H1 (cell line): ENCODE results near the gene AQP12A. TPM values are rescaled to one million over a fixed set of nuclear protein-coding genes. Genes with fewer than 3 reads are reported as not detected.

Experiments used
- ATF3 ChIP-seq: IDR thresholded peaks from 2 replicates; pipeline ENCODE4 v1.6.1; 2011; ENCODE audit warnings: low read depth, mild to moderate bottlenecking, low read length; ENCODE audit not compliant: insufficient read depth
- polyA plus RNA-seq, 7 experiments: library from polyadenylated mRNA; depleted of rRNA in 3 of 7; stranded (reverse) in 5 of 7; unstranded in 2 of 7; fragments of >200 nt in 5 of 7; fragments of 200-250 nt in 2 of 7; gene quantifications; 1 replicate in 5 of 7; 2 replicates in 1 of 7; 4 replicates in 1 of 7; pipeline versions ENCODE4 v1.2.1 to v1.2.3, GENCODE V29; 2011 to 2013; ENCODE audit warnings: missing spikeins in 2 of 7, mixed read lengths in 2 of 7
- small RNA-seq: library from polyadenylated mRNA; stranded (forward); fragments of <200 nt; extraction: miRNeasy Mini kit (QIAGEN cat#:217004); gene quantifications from one replicate; pipeline ENCODE3, GENCODE V24; 2013; ENCODE audit not compliant: insufficient read depth
- total RNA-seq: library from RNA; stranded (reverse); fragmentation: NEBNext Ultra II Directional; extraction: Animal tissue kit (Norgen Biotek cat#: 25700); gene quantifications from 2 replicates; pipeline ENCODE4 v1.2.1, GENCODE V29; 2021

Gene AQP12A
- total and polyA plus RNA-seq, 2 of the 8 experiments (the other 6 are each of a cell fraction or from before 2014, with no cell fraction given) = not detected

- TF ChIP-seq ATF3 = no peak
Measured at GRCh38 chr2:240747256-240747655, 55.6 kb downstream of the AQP12A start (continued).

Small RNA genes within 50 kb of the gene (small RNA-seq; reads per million reads assigned to genes)
- not detected for gene AC011298.3

Other genes starting within 250 kb of the AQP12A start
- 4.5 and 5.4 TPM in 2 replicates for gene ANKMY1, start 133.9 kb upstream of the AQP12A start, total RNA-seq
- 4.8 and 6.4 TPM in 2 replicates for gene ANKMY1, start 133.9 kb upstream of the AQP12A start, polyA plus RNA-seq (2011; rRNA removed)
- 1.3 and 2.1 TPM in 2 replicates for gene DUSP28, start 131.5 kb upstream of the AQP12A start, total RNA-seq
- gene DUSP28, start 131.5 kb upstream of the AQP12A start, polyA plus RNA-seq (2011; rRNA removed) = 2.3 and 3.3 TPM in 2 replicates
- 11.3 and 11.7 TPM in 2 replicates for gene RNPEPL1, start 123.4 kb upstream of the AQP12A start, total RNA-seq
- 9.0 and 13.5 TPM in 2 replicates for gene RNPEPL1, start 123.4 kb upstream of the AQP12A start, polyA plus RNA-seq (2011; rRNA removed)
- 39.8 and 40.7 TPM in 2 replicates for gene CAPN10, start 105.1 kb upstream of the AQP12A start, total RNA-seq
- 30.7 and 44.5 TPM in 2 replicates for gene CAPN10, start 105.1 kb upstream of the AQP12A start, polyA plus RNA-seq (2011; rRNA removed)
- gene GPR35, start 66.4 kb upstream of the AQP12A start, total RNA-seq = 0.29 TPM in 1 of 2 replicates, not detected in the other
- gene GPR35, start 66.4 kb upstream of the AQP12A start, polyA plus RNA-seq (2011; rRNA removed) = 0.47 and 0.67 TPM in 2 replicates
- not detected in 2 replicates for gene AQP12B, start 9.0 kb upstream of the AQP12A start, total RNA-seq
- gene AQP12B, start 9.0 kb upstream of the AQP12A start, polyA plus RNA-seq (2011; rRNA removed) = not detected in 2 replicates
- 267 and 281 TPM in 2 replicates for gene KIF1A, start 128.4 kb downstream of the AQP12A start, total RNA-seq
- 61.3 and 83.2 TPM in 2 replicates for gene KIF1A, start 128.4 kb downstream of the AQP12A start, polyA plus RNA-seq (2011; rRNA removed)
- gene AGXT, start 177.0 kb downstream of the AQP12A start, total RNA-seq = not detected in 2 replicates
- gene AGXT, start 177.0 kb downstream of the AQP12A start, polyA plus RNA-seq (2011; rRNA removed) = 0.03 TPM in 1 of 2 replicates, not detected in the other
- gene MAB21L4, start 204.3 kb downstream of the AQP12A start, total RNA-seq = not detected in 2 replicates
- 0.08 and 0.11 TPM in 2 replicates for gene MAB21L4, start 204.3 kb downstream of the AQP12A start, polyA plus RNA-seq (2011; rRNA removed)
- not detected in 2 replicates for gene CROCC2, start 214.5 kb downstream of the AQP12A start, total RNA-seq
- gene CROCC2, start 214.5 kb downstream of the AQP12A start, polyA plus RNA-seq (2011; rRNA removed) = not detected in 2 replicates